DMS 273 treated with DMSO at 0.1 percent for 48 hours (cell line): ENCODE data around the gene TMED5.
"Not testable (repeated sequence)": the region's sequence is repeated elsewhere in the genome, so short reads cannot be mapped to it uniquely, and the experiment has no call there.

Experiments
- DNase-seq: peaks from one replicate; lab custom pipeline; 2025; lab: John Stamatoyannopoulos, UW

TMED5 gene

DNA sequence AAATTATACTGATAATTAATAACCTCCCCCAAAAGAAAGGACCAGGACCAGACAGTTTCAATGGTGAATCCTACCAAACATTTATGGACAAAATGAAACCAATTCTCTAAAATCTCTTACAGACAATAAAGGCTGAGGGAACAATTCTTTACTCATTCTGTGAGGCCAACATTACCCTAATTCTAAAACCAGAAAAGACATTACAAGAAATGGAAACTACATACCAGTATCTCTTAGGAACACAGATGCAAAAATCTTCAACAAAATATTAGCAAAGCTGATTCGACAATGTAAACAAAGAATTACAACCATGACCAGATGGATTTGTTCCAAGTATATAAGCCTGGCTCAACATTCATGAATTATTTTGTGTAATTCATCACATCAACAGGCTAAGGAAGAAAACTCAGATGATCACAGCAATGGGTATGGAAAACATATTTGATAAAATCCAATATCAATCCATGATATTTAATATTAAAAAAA lies 8.6 kb downstream of the TMED5 start:
- DNase-seq: no peak

DNA sequence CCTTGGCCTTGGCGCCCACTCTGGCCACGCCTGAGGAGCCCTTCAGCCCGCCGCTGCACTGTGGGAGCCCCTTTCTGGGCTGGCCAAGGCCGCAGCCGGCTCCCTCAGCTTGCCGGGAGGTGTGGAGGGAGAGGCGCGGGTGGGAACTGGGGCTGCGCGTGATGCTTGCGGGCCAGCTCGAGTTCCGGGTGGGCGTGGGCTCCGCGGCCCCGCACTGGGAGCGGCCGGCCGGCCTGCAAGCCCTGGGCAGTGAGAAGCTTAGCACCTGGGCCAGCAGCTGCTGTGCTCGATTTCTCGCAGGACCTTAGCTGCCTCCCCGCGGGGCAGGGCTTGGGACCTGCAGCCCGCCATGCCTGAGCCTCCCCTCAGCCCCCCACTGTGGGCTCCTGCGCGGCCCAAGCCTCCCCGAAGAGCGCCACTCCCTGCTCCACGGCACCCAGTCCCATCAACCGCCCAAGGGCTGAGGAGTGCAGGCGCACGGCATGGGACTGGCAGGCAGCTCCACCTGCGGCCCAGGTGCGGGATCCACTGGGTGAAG lies 10.0 kb downstream of the TMED5 start:
- not testable (repeated sequence) for DNase-seq

DNA sequence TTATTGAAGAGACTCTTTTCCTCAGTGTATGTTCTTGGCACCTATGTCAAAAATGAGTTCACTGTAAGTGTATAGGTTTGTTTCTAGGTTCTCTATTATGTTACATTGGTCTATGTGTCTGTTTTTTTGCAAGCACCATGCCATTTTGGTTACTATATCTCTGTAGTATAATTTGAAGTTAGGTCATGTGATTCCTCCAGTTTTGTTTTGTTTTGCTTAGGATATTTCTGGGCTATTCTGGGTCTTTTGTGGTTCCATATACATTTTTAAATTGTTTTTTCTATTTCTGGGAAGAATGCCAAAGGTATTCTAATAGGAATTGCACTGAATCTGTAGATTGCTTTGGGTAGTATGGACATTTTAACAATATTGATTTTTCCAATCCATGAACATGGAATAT lies 13.2 kb downstream of the TMED5 start:
- DNase-seq: no peak

DNA sequence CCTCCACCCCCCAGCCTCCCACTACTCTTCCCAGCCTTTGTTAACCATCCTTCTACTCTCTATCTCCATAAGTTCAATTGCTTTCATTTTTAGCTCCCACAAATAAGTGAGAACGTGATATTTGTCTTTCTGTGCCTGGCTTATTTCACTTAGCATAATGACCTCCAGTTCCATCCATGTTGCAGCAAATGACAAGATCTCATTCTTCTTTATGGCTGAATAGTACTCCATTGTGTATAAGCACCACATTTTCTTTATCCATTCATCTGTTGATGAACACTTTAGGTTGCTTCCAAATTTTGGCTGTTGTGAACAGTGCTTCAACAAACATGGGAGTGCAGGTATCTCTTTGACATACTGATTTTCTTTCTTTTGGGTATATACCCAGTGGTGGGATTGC lies 14.3 kb downstream of the TMED5 start:
- DNase-seq: not testable (repeated sequence)

GRCh38 chr1:93164816-93165215 lies 15.4 kb downstream of the TMED5 start:
- DNase-seq: no peak

GRCh38 chr1:93163314-93163713 lies 16.9 kb downstream of the TMED5 start:
- DNase-seq: not testable (repeated sequence)

DNA sequence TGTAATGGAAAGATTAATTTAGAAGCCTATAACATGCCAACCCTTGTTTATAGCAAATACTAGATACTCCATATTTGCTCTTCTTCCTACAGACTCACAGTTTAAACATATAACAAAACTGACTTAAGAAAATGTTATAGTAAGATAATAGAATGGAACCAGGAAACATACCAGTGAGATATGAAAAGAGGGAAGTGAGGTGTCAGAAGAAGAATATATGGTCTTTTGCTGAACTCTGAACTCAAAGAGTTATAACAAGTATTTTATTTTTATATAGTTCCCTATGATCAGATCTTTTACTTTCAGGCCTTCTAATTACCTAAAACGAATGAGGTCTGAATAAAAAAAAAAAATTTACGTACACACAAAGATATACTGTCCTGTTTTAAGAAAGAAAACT lies 20.9 kb downstream of the TMED5 start:
- DNase-seq: no peak

DNA sequence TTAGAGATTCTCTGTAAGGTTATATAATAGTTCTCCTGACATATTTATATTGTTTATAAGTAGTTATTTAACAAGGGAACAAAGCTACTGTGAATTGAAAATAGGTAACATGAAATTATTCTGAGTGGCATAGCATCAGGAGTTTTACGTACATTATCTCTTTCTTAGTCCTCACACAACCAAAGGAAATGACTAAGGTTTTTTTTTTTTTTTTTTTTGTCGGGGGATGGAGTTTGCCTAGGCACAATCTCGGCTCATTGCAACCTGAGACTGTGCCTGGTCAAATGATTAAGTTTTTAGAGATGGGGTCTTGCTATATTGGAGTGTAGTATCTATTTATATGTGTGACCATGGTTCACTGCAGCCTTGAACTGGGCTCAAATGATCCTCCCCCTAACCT lies 24.9 kb downstream of the TMED5 start:
- DNase-seq: no peak

GRCh38 chr1:93154898-93155297 lies 25.3 kb downstream of the TMED5 start:
- no peak for DNase-seq

DNA sequence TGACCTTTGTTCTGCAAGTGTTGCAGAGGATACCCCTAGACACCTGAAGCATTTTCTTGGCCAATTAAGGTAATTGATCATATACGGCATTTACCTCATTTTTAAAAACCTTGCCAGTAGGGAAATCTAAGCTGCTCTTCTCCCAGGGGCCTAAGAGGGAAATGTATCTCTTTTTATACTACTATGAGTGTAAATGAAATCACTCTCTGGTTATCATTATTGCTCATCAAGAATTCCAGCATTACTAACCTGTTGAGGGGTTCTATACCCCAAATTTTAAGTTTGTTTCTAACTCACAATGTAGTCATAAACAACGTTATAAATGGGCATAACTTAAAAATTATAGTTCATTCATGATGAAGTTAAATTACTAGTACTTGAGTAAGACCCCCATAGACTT lies 27.4 kb downstream of the TMED5 start:
- DNase-seq: no peak

DNA sequence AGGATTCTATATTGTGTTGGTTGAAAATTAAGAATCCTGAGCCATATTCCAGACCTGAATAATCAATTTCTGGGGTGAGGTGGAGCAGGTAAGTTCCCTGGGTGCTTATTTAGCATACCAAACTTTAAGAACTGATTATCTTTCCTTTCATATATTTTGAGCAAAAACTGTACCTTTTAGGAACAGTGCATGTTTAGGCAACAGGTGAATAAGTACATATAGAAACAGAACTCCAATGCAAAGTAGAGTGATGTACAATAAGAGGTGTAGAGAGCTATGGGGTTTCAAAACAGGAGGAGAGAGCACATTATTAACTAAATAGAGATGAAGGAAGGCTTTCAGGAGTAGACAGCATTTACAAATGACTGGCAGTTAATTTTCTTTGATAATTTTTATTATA lies 28.7 kb downstream of the TMED5 start:
- no peak for DNase-seq

DNA sequence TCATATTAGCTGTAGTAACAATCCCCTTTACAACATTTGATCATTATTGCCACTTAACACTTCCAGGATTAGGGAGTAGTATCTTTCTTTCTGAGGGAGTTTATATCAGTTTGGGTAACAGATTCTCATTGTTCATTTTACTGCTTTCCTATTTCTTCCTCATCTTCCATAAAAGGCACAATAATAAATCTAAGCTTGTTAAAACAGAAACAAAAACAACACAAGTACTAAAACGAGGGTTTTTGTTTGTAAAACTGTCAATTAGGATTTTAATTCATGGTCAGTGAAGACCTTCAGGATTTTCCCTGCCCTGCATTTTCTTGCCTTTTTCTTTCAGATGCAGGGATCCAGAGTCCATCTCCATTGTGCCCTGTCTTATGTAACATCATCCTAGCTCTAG lies 29.5 kb downstream of the TMED5 start:
- DNase-seq: no peak

- no peak for DNase-seq
Measured at GRCh38 chr1:93148001-93148400, 32.2 kb downstream of the TMED5 start.

GRCh38 chr1:93143769-93144168 lies 36.4 kb downstream of the TMED5 start:
- DNase-seq: no peak

DNA sequence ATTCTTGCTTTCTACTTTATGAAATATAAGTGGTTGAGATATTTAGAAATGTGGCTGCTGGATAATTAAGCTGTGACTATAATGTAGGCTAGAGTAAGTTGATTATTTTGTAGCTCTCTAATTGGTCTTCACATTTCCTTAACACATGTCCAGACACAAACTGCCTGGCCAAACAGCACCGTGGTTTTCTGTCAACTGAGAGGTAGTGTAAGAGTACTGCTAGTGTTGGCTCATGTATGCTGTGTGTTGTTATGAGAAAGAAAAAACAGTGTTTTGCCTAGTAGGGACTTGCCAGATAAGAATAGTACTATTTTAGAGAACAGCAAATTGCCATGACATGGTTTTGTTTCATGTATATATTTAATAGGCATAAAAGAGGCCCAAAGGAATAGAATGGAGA lies 37.1 kb downstream of the TMED5 start:
- no peak for DNase-seq

DNA sequence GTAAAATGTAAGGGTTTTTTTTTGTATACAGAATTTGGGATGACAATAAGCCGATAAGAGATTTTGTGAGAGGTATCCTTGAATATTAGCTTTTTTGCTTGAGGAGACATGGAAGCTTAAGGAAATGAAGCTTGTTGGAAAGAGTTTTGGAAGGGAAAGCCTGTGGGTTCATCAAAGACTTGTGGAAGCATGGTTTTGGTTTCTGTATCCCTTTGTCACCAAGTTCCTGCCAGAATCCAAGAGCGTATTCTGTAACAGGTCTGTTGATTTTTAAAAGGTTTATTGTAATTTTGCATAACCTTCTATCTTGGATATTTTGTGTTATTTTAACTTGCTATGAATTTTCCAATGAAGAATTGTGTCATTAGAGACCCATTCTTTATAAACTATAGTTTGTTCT lies 38.1 kb downstream of the TMED5 start:
- DNase-seq: no peak

DNA sequence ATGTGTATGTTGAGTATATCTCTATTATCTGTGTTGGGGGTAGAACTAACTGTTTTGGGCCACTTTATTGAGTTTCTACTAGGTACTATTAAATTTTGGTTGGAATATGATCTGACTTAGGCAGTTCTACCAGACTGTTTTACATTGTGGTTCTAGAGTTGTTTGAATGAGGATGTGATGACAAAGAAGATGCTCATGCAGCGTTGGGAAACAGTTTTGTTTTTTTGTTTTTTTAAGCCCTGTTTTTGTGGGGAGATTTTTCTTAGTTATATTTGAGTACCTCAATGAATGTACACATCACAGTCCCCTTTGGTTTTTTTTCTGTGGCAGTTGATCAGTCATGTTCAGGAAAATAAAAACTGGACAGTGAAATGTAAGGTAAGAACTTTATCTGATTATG lies 40.1 kb downstream of the TMED5 start:
- DNase-seq: no peak

DNA sequence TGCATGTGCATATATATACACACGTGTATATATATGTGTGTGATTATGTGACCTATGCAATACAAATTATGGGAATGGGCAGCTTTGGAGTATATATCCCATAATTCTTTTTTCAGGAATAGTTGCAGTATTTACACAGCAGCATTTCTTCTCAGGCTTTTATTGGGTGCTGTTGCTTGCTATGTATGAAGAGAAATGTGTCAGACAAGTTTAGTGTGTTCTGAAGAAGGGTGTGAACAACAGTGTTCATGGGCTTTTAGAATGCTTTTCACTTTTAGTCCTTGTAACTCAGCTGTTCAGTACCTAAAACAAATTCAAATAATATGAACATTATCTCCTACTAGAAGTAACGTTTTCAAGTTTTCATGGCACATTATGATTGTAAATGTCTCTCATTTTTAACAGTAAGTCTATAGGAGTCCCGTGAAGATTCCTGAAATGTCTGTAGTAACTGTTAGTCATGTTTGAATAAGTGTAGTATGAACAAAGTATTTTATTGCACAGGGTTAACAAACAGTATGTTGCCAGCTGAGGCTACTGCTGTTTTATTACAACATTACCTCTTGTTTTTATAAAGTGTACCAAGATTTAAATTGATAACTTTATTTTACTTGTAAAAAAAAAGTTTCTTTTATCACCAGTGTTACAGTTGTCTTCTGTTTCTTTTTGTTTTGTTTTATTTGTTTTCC lies 42.5 kb downstream of the TMED5 start:
- no peak for DNase-seq

GRCh38 chr1:93136445-93136844 lies 43.8 kb downstream of the TMED5 start:
- no peak for DNase-seq

DNA sequence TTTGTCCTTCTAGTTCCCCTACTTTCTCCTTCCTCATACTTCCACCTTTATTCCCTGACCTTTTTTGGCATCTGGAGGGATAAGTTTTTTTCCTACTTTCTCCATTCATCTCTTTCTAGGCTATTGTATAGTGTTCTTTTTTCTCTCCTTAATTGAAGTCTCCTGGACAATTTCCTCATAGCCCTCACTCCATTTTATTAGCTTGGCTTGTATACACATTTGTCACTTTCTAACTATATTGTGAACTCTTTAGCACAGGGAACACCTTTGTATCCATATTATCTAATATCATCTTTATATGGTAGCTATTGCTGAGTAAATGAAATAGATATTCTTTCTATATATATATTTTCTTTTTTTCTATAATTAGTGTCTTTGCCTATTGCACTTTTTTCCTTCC lies 47.6 kb downstream of the TMED5 start:
- no peak for DNase-seq

DNA sequence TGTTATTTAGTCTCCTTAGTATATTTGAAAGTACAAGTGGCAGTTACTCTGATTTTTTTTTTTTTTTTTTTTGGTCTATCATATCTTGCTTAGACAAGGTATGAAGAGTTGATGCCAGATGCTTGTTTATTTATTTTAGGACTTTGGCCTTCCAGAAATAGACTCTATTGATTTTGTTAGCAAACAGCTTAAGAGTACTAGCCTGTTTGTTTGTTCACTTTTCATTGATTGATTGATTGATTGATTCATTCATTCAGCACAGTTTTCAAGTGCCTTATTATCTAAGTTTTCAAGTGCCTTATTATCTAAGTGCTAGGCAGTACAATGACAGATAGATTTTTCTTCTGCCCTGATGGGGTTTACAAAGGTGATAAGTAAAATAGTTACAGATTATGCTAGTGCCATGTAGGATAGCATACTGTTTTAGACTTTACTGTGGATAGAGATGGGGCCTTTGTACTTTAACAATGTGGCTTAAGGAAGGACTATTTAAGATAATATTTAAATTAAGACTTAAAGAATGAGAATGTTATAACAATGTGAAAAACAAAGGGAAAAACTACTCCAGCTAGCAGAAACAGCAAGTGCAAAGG lies 50.6 kb downstream of the TMED5 start:
- DNase-seq: no peak

DNA sequence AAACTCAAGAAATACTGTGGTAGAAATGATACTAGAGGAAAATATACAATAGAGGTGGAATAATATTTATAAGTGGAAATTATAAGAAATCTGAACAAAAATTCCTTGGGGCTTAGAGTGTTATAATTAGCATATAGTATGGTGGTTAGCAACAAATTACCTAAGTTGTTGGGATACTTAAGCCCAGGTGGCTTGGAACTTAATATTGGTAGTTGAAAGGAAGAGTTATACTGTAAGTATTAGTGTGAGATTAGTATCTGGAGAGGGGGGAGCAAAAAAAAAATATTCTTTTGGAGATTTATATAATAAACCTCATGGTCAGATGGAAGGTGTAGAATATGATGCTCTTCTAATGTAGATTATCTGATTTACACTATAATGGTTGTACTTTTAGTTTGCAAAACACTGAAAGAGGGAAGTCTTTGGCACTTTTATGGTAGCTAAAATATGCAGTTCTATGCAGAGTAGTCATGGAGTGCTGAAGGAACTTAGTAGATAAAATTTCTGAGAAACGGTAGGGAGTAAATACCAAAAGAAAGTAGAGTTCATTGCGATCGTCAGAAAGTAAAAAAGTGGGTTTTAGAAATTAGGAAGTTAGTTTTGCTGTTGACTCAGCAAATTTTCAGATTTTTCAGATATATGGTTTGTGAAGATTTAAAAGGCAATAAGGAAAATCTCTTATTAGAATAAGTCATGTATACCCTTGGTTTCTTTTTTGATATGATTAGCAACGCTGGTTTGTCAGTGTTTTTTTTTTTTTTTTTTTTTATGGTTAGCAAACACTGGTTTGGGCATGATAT lies 55.5 kb downstream of the TMED5 start:
- DNase-seq: no peak

DNA sequence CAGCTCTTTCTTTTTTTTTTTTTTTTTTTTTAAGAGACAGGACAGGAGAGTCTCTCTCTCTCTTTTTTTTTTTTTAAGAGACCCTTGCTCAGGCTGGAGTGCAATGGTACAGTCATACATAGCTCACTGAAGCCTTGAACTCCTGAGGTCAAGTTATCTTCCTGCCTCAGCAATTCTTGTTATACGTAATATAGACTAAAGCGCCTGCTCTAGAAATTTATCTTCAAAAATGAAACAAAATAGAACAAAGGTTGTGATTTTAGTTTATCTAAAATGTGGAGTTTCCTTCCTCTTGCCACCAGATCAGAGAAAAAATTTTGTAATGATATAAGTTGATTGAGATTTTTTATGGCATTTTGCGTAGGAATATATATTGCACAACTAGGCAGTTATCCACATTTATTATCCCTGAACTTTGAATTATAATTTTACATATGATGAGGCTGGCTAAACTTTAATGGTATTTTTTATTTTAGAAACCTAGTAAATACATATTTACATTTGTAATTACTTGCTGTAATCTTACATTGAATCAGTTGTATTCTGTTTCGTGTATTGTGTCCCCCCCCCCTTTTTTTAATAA lies 56.9 kb downstream of the TMED5 start:
- DNase-seq: no peak
